K562 (cell line): ENCODE results near the gene DENND1A. TPM values are rescaled to one million over a fixed set of nuclear protein-coding genes. Genes with fewer than 3 reads are reported as not detected.

Experiments
- ATAC-seq: fragments of 200-7000 bp; cut with Tn5 transposase; 3 replicates; pipeline ENCODE4 v1.9.1; 2020; ENCODE audit warnings: moderate library complexity
- BruUV-seq: library from RNA; stranded (reverse); fragments of 400-500 nt; replicated peaks from 2 replicates; lab custom pipeline; 2021; lab: Mats Ljungman, UMichigan
- CTCF ChIA-PET: fragments of 300-600 bp; formaldehyde crosslinking; extraction: SDS; loops from one replicate; lab custom pipeline; 2021; ENCODE audit warnings: low intra/inter-chr PET ratio; lab: Yijun Ruan, JAX
- POLR2A ChIA-PET: fragments of 300-600, 350-650 bp; sonication (Branson Sonifier 250); formaldehyde crosslinking; extraction: SDS; loops from one replicate; lab custom pipeline; 2021; ENCODE audit warnings: antibody characterized with exemption, inconsistent platforms; lab: Yijun Ruan, JAX
- DNase-seq, 4 experiments: peaks; one replicate each; pipeline versions ENCODE4 v3.0.0 to v3.0.0-alpha.2; 2011 to 2018; ENCODE audit warnings: low spot score in 3 of 4, mixed read lengths in 3 of 4; ENCODE audit errors: extremely low read depth in 1 of 4
- FAIRE-seq: peaks from 2 replicates; lab custom pipeline; 2011; peaks lifted over from hg19 to GRCh38; lab: Jason Lieb, UNC
- H2AFZ ChIP-seq: 2 replicates; pipeline ENCODE4 v1.6.0; 2011; ENCODE audit warnings: low read depth, low read length, control low read depth, inconsistent platforms
- H3K27ac ChIP-seq: fragments of 200-600 bp; 3 replicates; pipeline ENCODE4 v1.8.0; 2011; ENCODE audit warnings: low read depth, mild to moderate bottlenecking, control low read depth, inconsistent platforms, low read length, moderate library complexity, mixed read lengths; ENCODE audit errors: extremely low read depth
- H3K27me3 ChIP-seq, 2 experiments: fragments of 300-600 bp in 1 of 2; 2 replicates in 1 of 2; 3 replicates in 1 of 2; pipeline versions ENCODE4 v1.6.0 to v1.8.0; 2011; ENCODE audit warnings: inconsistent platforms in 2 of 2, low read length in 2 of 2, mild to moderate bottlenecking in 1 of 2, mixed read lengths in 1 of 2, moderate library complexity in 1 of 2; ENCODE audit not compliant: control insufficient read depth in 2 of 2, insufficient read depth in 2 of 2
- H3K36me3 ChIP-seq: fragments of 300-600 bp; 3 replicates; pipeline ENCODE4 v1.8.0; 2011; ENCODE audit warnings: mild to moderate bottlenecking, low read length, inconsistent platforms; ENCODE audit not compliant: control insufficient read depth, insufficient read depth
- H3K4me1 ChIP-seq, 2 experiments: fragments of 200-600 bp in 1 of 2; replicated peaks in 1 of 2; 2 replicates in 1 of 2; 3 replicates in 1 of 2; pipeline versions ENCODE4 v1.5.1 to v1.8.0; 2011; ENCODE audit warnings: inconsistent platforms in 2 of 2, low read length in 2 of 2, mild to moderate bottlenecking in 1 of 2, mixed read lengths in 1 of 2, moderate library complexity in 1 of 2; ENCODE audit not compliant: control insufficient read depth in 2 of 2, insufficient read depth in 2 of 2
- H3K4me2 ChIP-seq: 2 replicates; pipeline ENCODE4 v1.6.1; 2011; ENCODE audit warnings: low read length, control low read depth, inconsistent platforms, mixed read lengths; ENCODE audit not compliant: insufficient read depth
- H3K4me3 ChIP-seq: fragments of 200-600 bp; sonication (generic), shearing (Covaris generic); 2 replicates; pipeline ENCODE4 v1.5.1; 2016; ENCODE audit warnings: control low read depth, inconsistent platforms
- H3K79me2 ChIP-seq: fragments of 200-600 bp; 3 replicates; pipeline ENCODE4 v1.8.0; 2011; ENCODE audit warnings: low read length, inconsistent platforms; ENCODE audit not compliant: control insufficient read depth, insufficient read depth
- H3K9ac ChIP-seq, 2 experiments: 2 replicates each; pipeline versions ENCODE4 v1.6.0 to v1.6.1; 2011; ENCODE audit warnings: low read depth in 2 of 2, low read length in 2 of 2, control low read depth in 1 of 2, inconsistent platforms in 1 of 2, mild to moderate bottlenecking in 1 of 2, mixed read lengths in 1 of 2; ENCODE audit not compliant: insufficient read depth in 1 of 2
- H3K9me1 ChIP-seq: one replicate; pipeline ENCODE4 v1.6.0; 2011; ENCODE audit warnings: inconsistent platforms, mild to moderate bottlenecking, low read length, moderate library complexity; ENCODE audit not compliant: control insufficient read depth, insufficient read depth
- H3K9me3 ChIP-seq: replicated peaks from 2 replicates; pipeline ENCODE4 v1.5.1; 2011; ENCODE audit warnings: low read depth, low read length, inconsistent platforms; ENCODE audit not compliant: control insufficient read depth, insufficient read depth
- H4K20me1 ChIP-seq: replicated peaks from 2 replicates; pipeline ENCODE4 v1.6.1; 2011; ENCODE audit warnings: low read length, inconsistent platforms, mixed read lengths; ENCODE audit not compliant: control insufficient read depth, insufficient read depth
- TAF1 ChIP-seq: IDR thresholded peaks from 2 replicates; pipeline ENCODE4 v1.6.1; 2011; ENCODE audit warnings: mild to moderate bottlenecking, low read length, moderate library complexity; ENCODE audit not compliant: insufficient read depth, control insufficient read depth, severe bottlenecking; ENCODE audit errors: extremely low read depth
- ZBTB12 ChIP-seq: fragments of 250-450 bp; sonication (Bioruptor Pico); IDR thresholded peaks from 2 replicates; pipeline ENCODE4 v1.4.0; 2020
- WGBS: fragments of 100-300 bp; shearing (Covaris generic); methylation state at CpG from one replicate; pipeline ENCODE4 v1.1.6; 2016; ENCODE audit warnings: low coverage, mixed read lengths; ENCODE audit not compliant: insufficient coverage; ENCODE audit errors: missing lambda C conversion rate; 5-methylcytosine and 5-hydroxymethylcytosine counted together
- in situ Hi-C: fragments of 300-500 bp; cut with MboI; formaldehyde crosslinking; loops from 4 replicates; pipeline ENCODE4 v1.15.0; 2018; ENCODE audit warnings: inconsistent platforms, mixed read lengths
- intact Hi-C: fragments of 100-400 bp; cut with micrococcal nuclease; formaldehyde crosslinking; loops from 2 replicates; pipeline ENCODE4 v1.14.2; 2022
- polyA plus RNA-seq, 8 experiments: library from polyadenylated mRNA; depleted of rRNA in 4 of 8; stranded (reverse) in 5 of 8; unstranded in 3 of 8; fragments of >200 nt; fragmentation: Nextera tagmentation in 2 of 8; fragmentation: Illumina TruSeq in 1 of 8; extraction: Ambion mirVana in 2 of 8; extraction: Trizol in 1 of 8; gene quantifications; 2 replicates each; pipeline versions ENCODE4 v1.2.1 to v1.2.3, GENCODE V29; 2011 to 2014; ENCODE audit warnings: inconsistent platforms in 1 of 8, missing spikeins in 1 of 8
- total RNA-seq, 7 experiments: library from RNA; depleted of rRNA in 6 of 7; stranded (reverse); fragments of >200 nt in 6 of 7; fragmentation: Illumina TruSeq in 2 of 7; extraction: Trizol in 2 of 7; gene quantifications; 2 replicates each; pipeline versions ENCODE4 v1.2.1 to v1.2.3, GENCODE V29; 2011 to 2021; ENCODE audit warnings: low replicate concordance in 1 of 7
- TF ChIP-seq, protein P1 (sequence below), 3 experiments: fragments of 200-800 bp in 1 of 3; fragments of 250-450 bp in 1 of 3; fragments of 450-650 bp in 1 of 3; sonication (Bioruptor Pico) in 1 of 3; sonication (Bioruptor generic) in 1 of 3; formaldehyde crosslinking in 1 of 3; IDR thresholded peaks; 2 replicates each; pipeline versions ENCODE4 v1.6.1 to v1.8.0; 2016 to 2022; ENCODE audit warnings: mild to moderate bottlenecking in 2 of 3, missing genetic modification characterization in 2 of 3, missing compliant biosample characterization in 1 of 3, moderate library complexity in 1 of 3
- TF ChIP-seq, protein P2 (sequence below): fragments of 200-800 bp; sonication (Bioruptor generic); IDR thresholded peaks from 2 replicates; pipeline ENCODE4 v1.6.1; 2017; ENCODE audit warnings: missing genetic modification characterization, missing compliant biosample characterization
- TF ChIP-seq, protein P3 (sequence below), 2 experiments: fragments of 200-800 bp in 1 of 2; sonication (Bioruptor generic) in 1 of 2; sonication (generic) in 1 of 2; formaldehyde crosslinking in 1 of 2; IDR thresholded peaks in 1 of 2; conservative IDR thresholded peaks in 1 of 2; 2 replicates each; pipeline versions ENCODE4 v1.5.0 to v1.6.1; 2016 to 2020; ENCODE audit warnings: missing compliant biosample characterization in 1 of 2, missing genetic modification characterization in 1 of 2, missing genetic modification reagents in 1 of 2

DENND1A gene
- total and polyA plus RNA-seq, 9 of the 15 experiments (the other 6 are each of a cell fraction or from before 2014, with no cell fraction given) = 7.6 to 29.5 (median 15.7) TPM

DNA sequence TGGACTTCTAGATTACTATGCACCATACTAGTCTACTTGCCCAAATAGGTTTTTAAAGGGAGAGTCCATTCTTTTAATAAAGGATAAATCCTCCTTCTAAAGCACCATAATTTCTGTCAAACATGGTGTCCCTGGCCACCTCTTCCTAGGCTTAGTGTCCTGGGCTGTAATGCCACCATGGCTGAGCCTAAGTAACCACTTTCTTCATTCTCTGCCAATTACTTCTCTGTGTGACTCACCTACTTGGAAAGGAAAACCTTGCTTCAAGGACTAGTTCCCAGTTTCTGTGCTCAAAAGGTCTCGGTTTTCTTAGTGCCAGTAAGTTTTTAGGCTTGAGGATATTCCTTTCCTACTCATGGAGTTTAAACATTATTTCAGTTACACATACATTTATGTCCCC lies 273.4 kb downstream of the DENND1A start (continued):
- no peak for TF ChIP-seq ZBTB12

- Histone ChIP-seq H4K20me1 (peaks cover 4% of the 10 kb centered on the region; the same call in 1 of the 2 replicates), H3K79me2 (no peaks in the 10 kb centered on the region), H3K4me2 (peak overlapping the region; percentile 70), H3K4me1 (peaks cover 27% of the 10 kb centered on the region in 2 experiments), H3K9me1 (peaks cover 3% of the 10 kb centered on the region), H3K36me3 (peaks cover 2% of the 10 kb centered on the region; the same call in 1 of the 3 replicates), H3K9me3 (no peaks in the 10 kb centered on the region), H3K27me3 (no peaks in the 10 kb centered on the region), H3K4me3 (no peak overlapping the region), H3K9ac (peak overlapping the region in 1 of 2 experiments; percentile 81; a peak in 1 of 4 replicates), H2AFZ (peak overlapping the region; percentile 49), H3K27ac (peak overlapping the region; percentile 50; the same call in 2 of the 3 replicates)
- peak; percentile 56 for FAIRE-seq
- 3% methylated on average over 6 of the region's 9 CpGs for WGBS
- POLR2A ChIA-PET = interaction anchor here (0.7 to 2.3 kb wide), 7 partner anchors 9 to 110 kb away, joined by 3 to 8 read pairs (median 3); no protein-coding TSS in a partner anchor
- BruUV-seq = no TSS peak
- ATAC-seq = peak; percentile 91
- intact Hi-C loops = no loop called here
- CTCF ChIA-PET = no interaction called here
- in situ Hi-C loops = no loop called here
- DNase-seq = peak; percentile 19 to 75 (median 49)
- TF ChIP-seq, protein P1, sequence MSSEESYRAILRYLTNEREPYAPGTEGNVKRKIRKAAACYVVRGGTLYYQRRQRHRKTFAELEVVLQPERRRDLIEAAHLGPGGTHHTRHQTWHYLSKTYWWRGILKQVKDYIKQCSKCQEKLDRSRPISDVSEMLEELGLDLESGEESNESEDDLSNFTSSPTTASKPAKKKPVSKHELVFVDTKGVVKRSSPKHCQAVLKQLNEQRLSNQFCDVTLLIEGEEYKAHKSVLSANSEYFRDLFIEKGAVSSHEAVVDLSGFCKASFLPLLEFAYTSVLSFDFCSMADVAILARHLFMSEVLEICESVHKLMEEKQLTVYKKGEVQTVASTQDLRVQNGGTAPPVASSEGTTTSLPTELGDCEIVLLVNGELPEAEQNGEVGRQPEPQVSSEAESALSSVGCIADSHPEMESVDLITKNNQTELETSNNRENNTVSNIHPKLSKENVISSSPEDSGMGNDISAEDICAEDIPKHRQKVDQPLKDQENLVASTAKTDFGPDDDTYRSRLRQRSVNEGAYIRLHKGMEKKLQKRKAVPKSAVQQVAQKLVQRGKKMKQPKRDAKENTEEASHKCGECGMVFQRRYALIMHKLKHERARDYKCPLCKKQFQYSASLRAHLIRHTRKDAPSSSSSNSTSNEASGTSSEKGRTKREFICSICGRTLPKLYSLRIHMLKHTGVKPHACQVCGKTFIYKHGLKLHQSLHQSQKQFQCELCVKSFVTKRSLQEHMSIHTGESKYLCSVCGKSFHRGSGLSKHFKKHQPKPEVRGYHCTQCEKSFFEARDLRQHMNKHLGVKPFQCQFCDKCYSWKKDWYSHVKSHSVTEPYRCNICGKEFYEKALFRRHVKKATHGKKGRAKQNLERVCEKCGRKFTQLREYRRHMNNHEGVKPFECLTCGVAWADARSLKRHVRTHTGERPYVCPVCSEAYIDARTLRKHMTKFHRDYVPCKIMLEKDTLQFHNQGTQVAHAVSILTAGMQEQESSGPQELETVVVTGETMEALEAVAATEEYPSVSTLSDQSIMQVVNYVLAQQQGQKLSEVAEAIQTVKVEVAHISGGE (CRISPR knock-in tag; IDR thresholded peaks at IDR 0.05) = no peak
- TF ChIP-seq, protein P2, sequence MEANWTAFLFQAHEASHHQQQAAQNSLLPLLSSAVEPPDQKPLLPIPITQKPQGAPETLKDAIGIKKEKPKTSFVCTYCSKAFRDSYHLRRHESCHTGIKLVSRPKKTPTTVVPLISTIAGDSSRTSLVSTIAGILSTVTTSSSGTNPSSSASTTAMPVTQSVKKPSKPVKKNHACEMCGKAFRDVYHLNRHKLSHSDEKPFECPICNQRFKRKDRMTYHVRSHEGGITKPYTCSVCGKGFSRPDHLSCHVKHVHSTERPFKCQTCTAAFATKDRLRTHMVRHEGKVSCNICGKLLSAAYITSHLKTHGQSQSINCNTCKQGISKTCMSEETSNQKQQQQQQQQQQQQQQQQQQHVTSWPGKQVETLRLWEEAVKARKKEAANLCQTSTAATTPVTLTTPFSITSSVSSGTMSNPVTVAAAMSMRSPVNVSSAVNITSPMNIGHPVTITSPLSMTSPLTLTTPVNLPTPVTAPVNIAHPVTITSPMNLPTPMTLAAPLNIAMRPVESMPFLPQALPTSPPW (CRISPR knock-in tag) = 0 out of 2 replicates have a peak, but pooled peaks have one; percentile 12
- no peak for TF ChIP-seq TAF1
- TF ChIP-seq, protein P3, sequence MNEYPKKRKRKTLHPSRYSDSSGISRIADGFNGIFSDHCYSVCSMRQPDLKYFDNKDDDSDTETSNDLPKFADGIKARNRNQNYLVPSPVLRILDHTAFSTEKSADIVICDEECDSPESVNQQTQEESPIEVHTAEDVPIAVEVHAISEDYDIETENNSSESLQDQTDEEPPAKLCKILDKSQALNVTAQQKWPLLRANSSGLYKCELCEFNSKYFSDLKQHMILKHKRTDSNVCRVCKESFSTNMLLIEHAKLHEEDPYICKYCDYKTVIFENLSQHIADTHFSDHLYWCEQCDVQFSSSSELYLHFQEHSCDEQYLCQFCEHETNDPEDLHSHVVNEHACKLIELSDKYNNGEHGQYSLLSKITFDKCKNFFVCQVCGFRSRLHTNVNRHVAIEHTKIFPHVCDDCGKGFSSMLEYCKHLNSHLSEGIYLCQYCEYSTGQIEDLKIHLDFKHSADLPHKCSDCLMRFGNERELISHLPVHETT (CRISPR knock-in tag; conservative IDR thresholded peaks at IDR 0.05 in 1 of 2, IDR thresholded peaks at IDR 0.05 in 1 of 2) = no peak
Measured at GRCh38 chr9:123655681-123656423, 274.1 kb downstream of the DENND1A start.
